PFSK-1 (cell line): ENCODE measurements around the gene KHDC1.

ENCODE experiments used
- FOXP2 ChIP-seq: optimal IDR thresholded peaks from 2 replicates; pipeline ENCODE3; 2011; ENCODE audit warnings: borderline replicate concordance, control low read depth, inconsistent platforms; ENCODE audit not compliant: insufficient read depth; ENCODE audit errors: extremely low read length, extremely low read depth
- POLR2AphosphoS5 ChIP-seq: IDR thresholded peaks from 2 replicates; pipeline ENCODE4 v1.6.1; 2012; ENCODE audit warnings: low read depth, mild to moderate bottlenecking, control low read depth, low read length, moderate library complexity
- REST ChIP-seq, 2 experiments: IDR thresholded peaks; 2 replicates each; pipeline versions ENCODE4 v1.6.1 to v1.8.0; 2011 to 2012; ENCODE audit warnings: low read depth in 2 of 2, low read length in 2 of 2, control low read depth in 1 of 2, inconsistent platforms in 1 of 2, mild to moderate bottlenecking in 1 of 2, moderate library complexity in 1 of 2; ENCODE audit not compliant: insufficient read depth in 1 of 2
- SIN3A ChIP-seq: IDR thresholded peaks from 2 replicates; pipeline ENCODE4 v1.6.1; 2012; ENCODE audit warnings: mild to moderate bottlenecking, low read length, moderate library complexity, borderline replicate concordance; ENCODE audit not compliant: insufficient read depth
- TAF1 ChIP-seq: IDR thresholded peaks from 2 replicates; pipeline ENCODE4 v1.6.1; 2012; ENCODE audit warnings: low read length, control low read depth, borderline replicate concordance; ENCODE audit not compliant: insufficient read depth

The KHDC1 gene

GRCh38 chr6:73203098-73203497 lies 59.9 kb downstream of the KHDC1 start:
- TF ChIP-seq POLR2AphosphoS5 = no peak
- no peak for TF ChIP-seq REST (IDR thresholded peaks at IDR 0.05; ENCODE audit: insufficient read depth in 1 of 2, low read depth in 2 of 2, low read length in 2 of 2)
- no peak for TF ChIP-seq FOXP2
- TF ChIP-seq SIN3A = no peak

GRCh38 chr6:73200735-73201134 lies 62.3 kb downstream of the KHDC1 start:
- TF ChIP-seq REST (IDR thresholded peaks at IDR 0.05; ENCODE audit: insufficient read depth in 1 of 2, low read depth in 2 of 2, low read length in 2 of 2) (no peak), SIN3A (no peak), POLR2AphosphoS5 (no peak), FOXP2 (no peak), TAF1 (no peak)

GRCh38 chr6:73200247-73200646 lies 62.7 kb downstream of the KHDC1 start:
- TF ChIP-seq SIN3A (no peak), FOXP2 (no peak), TAF1 (no peak), POLR2AphosphoS5 (no peak), REST (IDR thresholded peaks at IDR 0.05; ENCODE audit: insufficient read depth in 1 of 2, low read depth in 2 of 2, low read length in 2 of 2) (no peak)

GRCh38 chr6:73194744-73195143 lies 68.3 kb downstream of the KHDC1 start:
- TF ChIP-seq REST (IDR thresholded peaks at IDR 0.05; ENCODE audit: insufficient read depth in 1 of 2, low read depth in 2 of 2, low read length in 2 of 2) (no peak), TAF1 (no peak), POLR2AphosphoS5 (no peak), SIN3A (no peak), FOXP2 (no peak)
